Mesothelial cell of epicardium (in vitro differentiated cells): ENCODE results near the gene PHF19. TPM values are rescaled to one million over a fixed set of nuclear protein-coding genes. Genes with fewer than 3 reads are reported as not detected.

ENCODE experiments used
- DNase-seq, 2 experiments: peaks; one replicate each; pipeline ENCODE4 v3.0.0; 2021; ENCODE audit warnings: low spot score in 2 of 2; ENCODE audit not compliant: unreplicated experiment in 2 of 2
- H3K27ac Mint-ChIP-seq: 2 replicates; pipeline ENCODE4 v1.8.0; 2021; ENCODE audit warnings: mixed read lengths
- H3K27me3 Mint-ChIP-seq: 2 replicates; pipeline ENCODE4 v1.8.0; 2021; ENCODE audit warnings: low read depth, mixed read lengths
- H3K36me3 Mint-ChIP-seq: 2 replicates; pipeline ENCODE4 v1.8.0; 2021; ENCODE audit warnings: mixed read lengths
- H3K4me1 Mint-ChIP-seq: 2 replicates; pipeline ENCODE4 v1.8.0; 2021; ENCODE audit warnings: mixed read lengths
- H3K4me3 Mint-ChIP-seq: 2 replicates; pipeline ENCODE4 v1.8.0; 2021; ENCODE audit warnings: mild to moderate bottlenecking, moderate library complexity, mixed read lengths
- H3K9me3 Mint-ChIP-seq: 2 replicates; pipeline ENCODE4 v1.8.0; 2021; ENCODE audit warnings: mixed read lengths
- CTCF ChIP-seq: fragments of 200-600 bp; sonication (generic); IDR thresholded peaks from one replicate; pipeline ENCODE4 v1.5.0; 2021; ENCODE audit warnings: antibody characterized with exemption; ENCODE audit not compliant: unreplicated experiment
- total RNA-seq: library from RNA; stranded (reverse); gene quantifications from 3 replicates; pipeline ENCODE4 v1.2.1, GENCODE V29; 2021

PHF19 gene
- total RNA-seq, 1 donor from 2014 or later, result 41.6 TPM

- Mint-ChIP-seq H3K9me3 (no peaks in the 10 kb centered on the region), H3K36me3 (peaks cover 1% of the 10 kb centered on the region), H3K4me3 (peak overlapping the region; percentile 85), H3K27me3 (no peaks in the 10 kb centered on the region), H3K27ac (peak overlapping the region; percentile 89), H3K4me1 (peaks cover 11% of the 10 kb centered on the region)
- DNase-seq, result no peak
- TF ChIP-seq CTCF, result no peak
These were observed 7.7 kb downstream of the PHF19 start for GRCh38 chr9:120869360-120869687.

- Mint-ChIP-seq H3K9me3 (no peaks in the 10 kb centered on the region), H3K27ac (peak overlapping the region; percentile 89), H3K27me3 (no peaks in the 10 kb centered on the region), H3K36me3 (peaks cover 6% of the 10 kb centered on the region), H3K4me3 (peak overlapping the region; percentile 85), H3K4me1 (peaks cover 10% of the 10 kb centered on the region)
- no peak for TF ChIP-seq CTCF
- DNase-seq, result peak; percentile 90 to 93
These were observed 8.2 kb downstream of the PHF19 start for GRCh38 chr9:120868676-120869359.

- no peaks in the 10 kb centered on the region for H3K9me3 Mint-ChIP-seq
- peaks cover 6% of the 10 kb centered on the region for H3K36me3 Mint-ChIP-seq
- peak overlapping the region; percentile 59 for H3K4me3 Mint-ChIP-seq
- peaks cover 8% of the 10 kb centered on the region for H3K4me1 Mint-ChIP-seq
- H3K27me3 Mint-ChIP-seq, result no peaks in the 10 kb centered on the region
- no peak for DNase-seq
- TF ChIP-seq CTCF, result no peak
- peak overlapping the region; percentile 50 for H3K27ac Mint-ChIP-seq
These were observed 8.7 kb downstream of the PHF19 start for GRCh38 chr9:120868339-120868675.

GRCh38 chr9:120867676-120868338 is 9.2 kb downstream of the PHF19 start:
- DNase-seq, result no peak
- Mint-ChIP-seq H3K4me1 (peaks cover 8% of the 10 kb centered on the region), H3K27ac (peak overlapping the region; percentile 50), H3K36me3 (peaks cover 6% of the 10 kb centered on the region), H3K4me3 (peak overlapping the region; percentile 59), H3K27me3 (no peaks in the 10 kb centered on the region), H3K9me3 (no peaks in the 10 kb centered on the region)
- TF ChIP-seq CTCF, result no peak

- peaks cover 8% of the 10 kb centered on the region for H3K4me1 Mint-ChIP-seq
- no peaks in the 10 kb centered on the region for H3K9me3 Mint-ChIP-seq
These were observed 10.3 kb downstream of the PHF19 start for GRCh38 chr9:120866651-120867050.

More at GRCh38 chr9:120866651-120867050, 10.3 kb downstream of the PHF19 start:
- Mint-ChIP-seq H3K27ac (no peak overlapping the region), H3K4me3 (no peak overlapping the region), H3K27me3 (no peaks in the 10 kb centered on the region), H3K36me3 (peaks cover 6% of the 10 kb centered on the region)
- DNase-seq, result no peak
- TF ChIP-seq CTCF, result no peak
